ENCODE results near the gene MIA2.

DNA sequence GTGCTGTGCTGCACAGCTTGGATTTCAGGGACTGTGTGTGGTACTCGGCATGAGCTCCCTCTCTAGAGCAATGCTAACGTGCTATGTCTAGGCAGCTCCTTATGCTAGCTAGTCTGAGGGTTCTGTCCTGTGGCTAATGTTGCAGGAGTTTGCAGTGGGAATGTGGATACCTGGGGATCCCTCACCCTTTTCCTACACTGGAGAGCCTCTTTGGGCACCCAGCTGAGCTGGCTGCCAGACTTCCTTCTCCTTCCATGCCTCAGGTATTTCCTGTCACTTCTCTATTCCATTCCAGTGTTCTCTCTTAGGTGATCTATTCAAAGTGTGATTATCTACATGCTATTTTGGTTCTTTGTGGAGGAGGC is 133.7 kb downstream of the MIA2 start:
- TF ChIP-seq, protein P1, sequence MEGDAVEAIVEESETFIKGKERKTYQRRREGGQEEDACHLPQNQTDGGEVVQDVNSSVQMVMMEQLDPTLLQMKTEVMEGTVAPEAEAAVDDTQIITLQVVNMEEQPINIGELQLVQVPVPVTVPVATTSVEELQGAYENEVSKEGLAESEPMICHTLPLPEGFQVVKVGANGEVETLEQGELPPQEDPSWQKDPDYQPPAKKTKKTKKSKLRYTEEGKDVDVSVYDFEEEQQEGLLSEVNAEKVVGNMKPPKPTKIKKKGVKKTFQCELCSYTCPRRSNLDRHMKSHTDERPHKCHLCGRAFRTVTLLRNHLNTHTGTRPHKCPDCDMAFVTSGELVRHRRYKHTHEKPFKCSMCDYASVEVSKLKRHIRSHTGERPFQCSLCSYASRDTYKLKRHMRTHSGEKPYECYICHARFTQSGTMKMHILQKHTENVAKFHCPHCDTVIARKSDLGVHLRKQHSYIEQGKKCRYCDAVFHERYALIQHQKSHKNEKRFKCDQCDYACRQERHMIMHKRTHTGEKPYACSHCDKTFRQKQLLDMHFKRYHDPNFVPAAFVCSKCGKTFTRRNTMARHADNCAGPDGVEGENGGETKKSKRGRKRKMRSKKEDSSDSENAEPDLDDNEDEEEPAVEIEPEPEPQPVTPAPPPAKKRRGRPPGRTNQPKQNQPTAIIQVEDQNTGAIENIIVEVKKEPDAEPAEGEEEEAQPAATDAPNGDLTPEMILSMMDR (IDR thresholded peaks at IDR 0.05), result no peak
- TF ChIP-seq EP300 (IDR thresholded peaks at IDR 0.05), result no peak
- TF ChIP-seq POLR2AphosphoS5 (IDR thresholded peaks at IDR 0.05), result no peak
- no peak for TF ChIP-seq POLR2A (IDR thresholded peaks at IDR 0.05; ENCODE audit: low read depth)
